SKM-1 treated with dmso at 0.1 percent for 144 hours (cell line): ENCODE measurements around the gene MFAP2.

Experiments used
- DNase-seq: peaks from one replicate; lab custom pipeline; 2025; ENCODE audit not compliant: unreplicated experiment; lab: John Stamatoyannopoulos, UW

MFAP2 gene

DNA sequence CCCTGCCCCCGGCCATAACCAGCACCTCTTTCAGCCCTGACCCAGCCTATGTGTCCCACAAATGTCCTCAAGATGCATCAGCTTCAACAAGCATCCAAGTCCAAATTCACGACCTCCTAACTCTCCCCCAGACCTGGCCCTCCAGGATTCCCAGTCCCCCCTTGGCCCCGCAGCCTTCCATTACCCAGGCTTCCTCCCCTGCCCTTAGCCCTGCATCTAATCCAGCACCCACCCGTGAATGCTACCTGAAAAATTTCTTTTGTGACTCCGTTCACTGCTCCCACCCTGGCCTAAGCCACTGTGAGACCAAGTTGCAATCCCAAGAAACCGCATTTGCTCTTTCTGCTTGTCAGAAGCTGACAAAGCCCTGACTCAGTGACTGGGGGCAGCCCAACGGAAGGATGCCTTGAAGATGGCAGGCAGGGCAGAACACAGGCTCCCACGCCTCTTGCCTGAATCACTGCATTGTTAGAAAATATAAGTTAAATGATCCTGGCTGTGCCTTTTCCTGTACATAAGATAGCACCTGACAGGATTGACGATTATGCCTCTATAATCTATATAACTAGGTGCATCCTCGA is 939 bp upstream of the MFAP2 start:
- no peak for DNase-seq

DNA sequence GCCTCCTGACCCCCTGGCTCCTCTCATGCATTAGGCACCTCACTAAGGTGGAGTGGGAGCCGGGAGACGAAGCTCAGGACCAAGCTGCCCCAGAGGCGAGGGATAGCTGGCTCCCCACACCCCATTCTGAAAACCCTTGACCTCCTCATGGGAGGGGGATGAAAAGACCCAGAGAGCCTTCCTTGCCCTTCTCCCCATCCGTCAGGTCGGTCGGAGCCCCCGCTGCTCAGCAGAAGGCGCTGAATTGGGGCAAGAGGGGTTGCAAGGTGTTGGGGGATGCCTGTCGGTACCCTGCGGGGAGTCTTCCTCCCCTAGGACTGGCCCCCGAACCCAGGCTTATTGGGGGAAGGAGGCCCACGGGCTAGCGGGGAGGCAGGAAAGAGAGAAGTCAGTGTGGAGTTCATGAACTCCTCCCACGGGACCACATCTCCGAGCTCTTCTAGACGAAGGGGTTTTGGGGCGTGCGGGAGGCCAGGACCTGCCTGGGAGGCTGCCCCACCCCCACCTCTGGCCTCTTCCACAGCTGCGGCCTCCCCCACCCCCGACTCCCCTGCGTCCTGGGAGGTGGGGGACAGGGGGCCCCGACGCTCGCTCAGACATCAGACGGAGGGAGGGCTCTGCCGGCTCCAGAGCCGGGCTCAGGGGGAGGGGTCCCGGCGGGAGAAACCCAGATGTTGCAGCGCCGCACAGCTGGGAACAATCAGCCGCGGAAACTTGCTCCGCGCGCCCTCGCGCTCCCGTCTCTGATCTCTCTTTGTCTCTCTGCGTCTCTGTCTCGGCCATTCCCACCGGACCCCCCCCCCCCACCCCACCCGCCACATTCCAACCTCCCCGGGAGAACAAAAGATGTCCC is 719 bp downstream of the MFAP2 start:
- DNase-seq, result no peak

DNA sequence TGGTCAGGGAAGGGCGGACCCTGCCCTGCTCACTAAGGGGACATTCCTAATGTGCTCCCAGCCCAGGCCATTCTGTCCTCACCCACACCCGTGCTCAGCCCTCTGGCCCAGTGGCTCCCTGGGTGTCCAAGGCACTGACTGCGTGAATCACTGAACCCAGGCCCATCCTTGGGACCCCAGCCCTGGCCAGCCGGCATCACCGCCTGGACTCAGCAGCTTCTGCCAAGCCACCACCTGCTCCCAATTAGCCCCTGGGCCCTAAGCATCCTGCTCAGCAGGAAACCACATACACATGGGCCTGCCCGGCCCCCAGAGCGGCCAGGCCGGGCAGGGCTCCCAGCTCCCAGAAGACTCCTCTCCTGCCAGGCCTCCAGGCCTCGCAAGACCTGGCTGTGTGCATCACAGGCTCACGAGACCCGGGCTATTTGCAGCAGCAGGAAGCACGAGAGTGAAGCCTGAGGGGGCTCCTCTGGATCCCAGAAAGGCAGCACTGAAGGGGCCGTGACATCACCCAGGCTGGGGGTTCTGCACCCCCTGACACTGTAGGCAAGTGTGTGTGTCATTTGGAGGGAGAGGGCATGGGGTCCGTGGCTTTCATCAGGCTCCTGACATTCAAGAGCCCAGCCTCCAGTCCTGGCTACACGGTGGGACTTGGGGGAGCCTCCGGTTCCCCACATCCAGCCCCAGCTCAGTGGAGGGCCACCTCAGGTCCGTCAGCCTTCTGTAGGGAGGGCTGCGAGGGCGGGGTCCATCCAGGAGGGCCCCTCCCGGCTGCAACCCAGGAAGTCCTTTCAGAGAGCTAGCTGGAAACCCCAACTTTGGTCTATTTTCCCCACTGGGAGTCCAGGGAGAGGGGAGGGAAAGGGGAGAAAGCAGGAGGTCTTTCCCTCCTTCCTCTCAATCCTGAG is 1.6 kb downstream of the MFAP2 start:
- DNase-seq, result no peak

GRCh38 chr1:16978139-16978538 is 2.3 kb downstream of the MFAP2 start:
- DNase-seq, result no peak

- DNase-seq, result no peak
These were observed 3.0 kb downstream of the MFAP2 start for GRCh38 chr1:16977377-16977776.

DNA sequence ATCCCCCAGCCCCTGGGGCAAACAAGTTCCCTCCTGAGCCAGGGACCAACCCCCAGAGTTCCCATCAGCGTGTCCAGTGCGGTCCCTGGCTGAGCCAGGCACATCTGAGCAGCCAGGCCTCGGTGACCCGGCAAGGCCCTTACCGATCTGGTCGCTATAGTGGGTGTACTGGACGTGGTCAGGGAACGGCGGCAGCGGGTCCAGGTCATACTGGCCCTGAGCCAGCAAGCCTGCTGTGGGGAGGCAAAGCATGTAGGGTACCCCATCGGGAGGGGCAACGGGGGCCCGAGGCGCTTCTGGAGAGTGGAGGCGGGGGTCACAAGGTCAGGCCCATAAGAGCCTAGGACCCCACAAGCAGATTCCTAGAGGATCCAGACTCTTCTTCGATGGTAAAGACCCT is 3.5 kb downstream of the MFAP2 start:
- DNase-seq, result no peak

DNA sequence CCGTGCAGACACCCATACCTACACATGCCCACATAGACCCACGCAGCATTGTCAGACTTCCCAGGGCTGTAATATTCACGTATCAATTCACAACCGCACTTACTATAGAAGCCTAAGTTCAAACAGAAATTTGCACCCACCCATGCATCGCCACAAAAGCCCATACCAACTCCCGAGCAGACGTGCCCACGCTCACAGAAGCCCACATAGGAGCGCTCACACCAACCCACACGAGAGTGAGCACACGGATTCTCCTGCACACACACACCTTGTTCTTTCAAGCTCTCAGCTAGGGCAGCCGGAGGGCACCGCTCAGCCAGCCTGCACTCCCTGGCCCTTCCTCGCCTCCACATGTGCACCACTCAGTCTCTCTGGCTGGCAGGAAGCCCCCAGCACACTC is 4.6 kb downstream of the MFAP2 start:
- DNase-seq, result no peak

DNA sequence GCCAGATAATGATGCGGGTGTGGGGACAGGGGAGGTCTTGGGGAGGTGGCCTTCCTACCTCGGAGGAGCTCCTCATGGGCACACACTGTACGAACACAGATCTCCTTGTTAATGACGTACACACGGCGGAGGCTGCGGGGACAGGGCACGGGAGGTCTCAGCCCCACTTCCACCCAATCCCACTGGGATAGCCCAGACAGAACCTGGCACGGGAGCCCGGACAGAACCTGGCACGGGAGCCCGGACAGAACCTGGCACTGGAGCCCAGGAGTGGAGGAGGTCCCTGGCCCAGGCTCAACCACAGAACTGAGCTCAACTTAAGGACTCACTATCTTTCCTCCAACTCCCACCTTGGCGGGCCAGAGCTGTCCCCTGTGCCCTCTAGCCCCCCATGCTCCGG is 5.2 kb downstream of the MFAP2 start:
- no peak for DNase-seq

GRCh38 chr1:16973215-16973614 is 7.2 kb downstream of the MFAP2 start:
- DNase-seq, result no peak

- no peak for DNase-seq
These were observed 8.1 kb downstream of the MFAP2 start for GRCh38 chr1:16972189-16972895.

DNA sequence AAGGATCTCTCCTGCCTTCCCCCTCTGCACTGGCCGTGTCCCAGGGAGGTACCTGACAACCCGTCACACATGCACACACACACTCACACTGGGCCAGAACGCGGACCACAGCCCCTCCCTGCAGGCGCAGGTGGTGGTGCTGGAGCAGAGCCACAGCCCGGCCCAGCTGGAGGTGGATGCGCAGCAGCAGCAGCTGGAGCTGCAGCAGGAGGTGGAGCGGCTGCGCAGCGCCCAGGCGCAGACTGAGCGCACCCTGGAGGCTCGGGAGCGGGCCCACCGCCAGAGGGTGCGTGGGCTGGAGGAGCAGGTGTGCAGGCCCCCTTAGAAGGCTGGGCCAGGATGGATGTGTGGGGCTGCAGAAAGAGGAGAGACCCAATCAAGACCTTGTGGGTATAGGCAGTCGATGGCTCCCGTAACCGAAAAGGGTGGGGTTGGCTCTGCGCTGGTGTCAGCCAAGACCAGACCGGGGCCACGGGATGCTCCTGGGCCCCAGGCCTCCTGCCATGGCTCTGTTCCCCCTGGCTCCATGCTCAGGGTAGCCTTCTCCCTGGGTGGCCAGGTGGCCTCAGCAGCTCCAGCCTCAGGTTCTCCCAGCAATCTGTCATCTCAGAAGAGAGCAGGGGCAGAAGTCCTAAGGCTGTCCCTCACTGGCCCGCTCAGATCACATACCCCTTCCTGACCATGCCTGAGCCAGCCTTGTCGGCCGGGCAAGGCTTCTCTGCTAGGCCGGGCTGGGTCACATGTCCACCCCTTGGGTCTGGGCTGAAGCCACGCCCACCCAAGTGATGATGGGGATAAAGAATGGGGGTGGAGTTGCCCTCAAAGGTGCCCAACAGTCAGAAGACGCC is 8.9 kb downstream of the MFAP2 start:
- no peak for DNase-seq

GRCh38 chr1:16970132-16970910 is 10.1 kb downstream of the MFAP2 start:
- no peak for DNase-seq

- no peak for DNase-seq
These were observed 10.8 kb downstream of the MFAP2 start for GRCh38 chr1:16969651-16970050.

- DNase-seq, result no peak
These were observed 11.3 kb downstream of the MFAP2 start for GRCh38 chr1:16969057-16969611.

GRCh38 chr1:16968372-16968771 is 12.0 kb downstream of the MFAP2 start:
- no peak for DNase-seq

DNA sequence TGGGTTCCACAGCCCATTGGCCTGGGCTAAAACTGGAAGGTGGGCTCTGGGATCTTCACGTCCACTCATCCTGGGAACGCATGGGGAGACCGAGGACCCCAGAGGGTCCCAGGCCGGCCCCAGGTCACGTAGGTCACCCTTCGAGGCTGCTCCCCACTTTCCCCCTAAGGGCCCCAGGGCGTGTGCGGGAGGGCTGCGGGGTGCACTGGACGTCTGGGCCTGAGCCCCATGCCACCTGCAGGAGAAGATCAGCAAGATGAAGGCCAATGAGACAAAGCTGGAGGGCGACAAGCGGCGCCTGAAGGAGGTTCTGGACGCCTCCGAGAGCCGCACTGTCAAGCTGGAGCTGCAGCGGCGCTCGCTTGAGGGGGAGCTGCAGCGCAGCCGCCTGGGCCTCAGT is 12.5 kb downstream of the MFAP2 start:
- DNase-seq, result no peak

GRCh38 chr1:16967095-16967575 is 13.3 kb downstream of the MFAP2 start:
- no peak for DNase-seq

DNA sequence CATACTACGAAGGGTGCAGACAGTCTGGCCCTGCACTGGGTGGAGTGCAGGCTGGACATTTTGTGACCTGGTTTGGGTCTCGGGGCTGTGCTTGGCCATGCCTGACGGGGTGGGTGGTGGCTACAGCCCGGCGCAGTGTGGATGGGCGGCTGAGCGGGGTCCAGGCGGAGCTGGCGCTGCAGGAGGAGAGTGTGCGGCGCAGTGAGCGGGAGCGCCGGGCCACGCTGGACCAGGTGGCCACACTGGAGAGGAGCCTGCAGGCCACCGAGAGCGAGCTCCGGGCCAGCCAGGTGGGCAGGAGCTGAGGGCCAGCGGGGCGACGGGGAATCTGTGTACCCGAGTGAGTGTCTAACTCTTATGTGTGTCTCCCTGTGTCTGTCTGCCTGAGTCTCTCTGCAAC is 14.1 kb downstream of the MFAP2 start:
- no peak for DNase-seq

- DNase-seq, result no peak
These were observed 14.8 kb downstream of the MFAP2 start for GRCh38 chr1:16965486-16966067.
